Neural progenitor cell (in vitro differentiated cells): ENCODE measurements around the gene IPCEF1.

Experiments
- CTCF ChIP-seq: fragments of 200-600 bp; sonication (generic); IDR thresholded peaks from 2 replicates; pipeline ENCODE4 v1.5.1; 2017; ENCODE audit warnings: antibody characterized with exemption, mild to moderate bottlenecking
- EZH2phosphoT487 ChIP-seq: fragments of 200-600 bp; sonication (generic); IDR thresholded peaks from 2 replicates; pipeline ENCODE4 v1.6.1; 2017; ENCODE audit warnings: antibody characterized with exemption

DNA sequence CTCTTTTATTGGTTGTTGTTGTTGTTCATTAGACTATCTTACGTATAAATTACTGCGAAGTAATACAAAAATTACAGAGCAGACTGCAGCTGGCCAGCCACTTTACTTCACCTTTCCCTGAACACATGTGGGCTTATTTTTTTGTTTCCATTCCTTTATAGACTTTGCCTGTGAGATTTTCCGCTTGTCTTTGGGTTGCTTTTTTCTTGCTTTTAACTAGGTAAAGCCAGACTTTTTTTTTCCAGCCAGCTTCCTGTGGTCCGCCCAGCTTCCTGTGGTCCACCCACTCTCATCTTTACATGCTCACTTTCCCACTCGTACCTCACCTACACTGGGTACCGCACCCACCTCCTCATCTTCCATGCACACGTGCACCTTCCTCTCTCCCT lies 79.0 kb downstream of the IPCEF1 start:
- TF ChIP-seq EZH2phosphoT487 (no peak), CTCF (no peak)
